Prostate gland (tissue), 2 donors: Measurements from ENCODE around the gene IGF2BP3.

ENCODE experiments used
- CTCF ChIP-seq, 4 experiments: fragments of 200-600 bp in 2 of 4; fragments of 450-650 bp in 2 of 4; sonication (generic) in 2 of 4; IDR thresholded peaks; 1 replicate in 3 of 4; 2 replicates in 1 of 4; pipeline ENCODE4 v1.5.1; 2016 to 2019; ENCODE audit warnings: antibody characterized with exemption in 4 of 4, mild to moderate bottlenecking in 2 of 4, moderate library complexity in 2 of 4
- POLR2A ChIP-seq: fragments of 450-650 bp; IDR thresholded peaks from one replicate; pipeline ENCODE4 v1.6.1; 2016; ENCODE audit warnings: antibody characterized with exemption, mild to moderate bottlenecking
- POLR2AphosphoS5 ChIP-seq: sonication (generic); formaldehyde crosslinking; IDR thresholded peaks from one replicate; pipeline ENCODE4 v1.6.1; 2017; ENCODE audit warnings: antibody characterized with exemption

GRCh38 chr7:23445326-23445725 is 25.0 kb downstream of the IGF2BP3 start:
- TF ChIP-seq CTCF (IDR thresholded peaks at IDR 0.05) (no peak), POLR2A (no peak), POLR2AphosphoS5 (no peak)
